Measurements from ENCODE around the gene NPHP3. TPM values are rescaled to one million over a fixed set of nuclear protein-coding genes. Genes with fewer than 3 reads are reported as not detected.

The NPHP3 gene
- total and polyA plus RNA-seq, 2 of the 4 experiments (the other 2 are of a cell fraction): 19.9 to 21.3 TPM

DNA sequence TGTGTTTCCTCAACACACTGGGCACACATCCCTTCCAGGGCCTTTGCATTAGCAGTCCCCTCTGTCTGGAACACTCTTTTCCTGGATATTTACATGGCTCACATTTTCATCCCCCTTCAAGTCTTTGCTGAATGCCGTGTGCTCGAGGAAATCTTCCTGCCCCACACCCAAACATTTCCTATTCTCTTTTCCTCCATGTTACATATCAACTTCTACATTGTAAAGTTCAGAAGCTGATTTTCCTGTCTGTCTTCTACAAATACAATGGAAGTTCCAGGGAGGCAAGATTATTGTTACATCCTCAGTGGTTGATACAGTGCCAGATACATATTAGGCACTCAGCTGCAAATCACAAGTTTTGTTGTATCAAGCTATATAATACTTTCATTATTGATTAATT is 66.7 kb downstream of the NPHP3 start:
- Histone ChIP-seq H3K9ac (ENCODE audit: low read depth, low read length) (no peak overlapping the region), H4K5ac (ENCODE audit: low read depth, low read length) (no peak overlapping the region), H3K4me3 (ENCODE audit: insufficient read depth, low read depth, low read length) (no peak overlapping the region), H4K91ac (ENCODE audit: insufficient read depth, low read depth, low read length) (no peak overlapping the region), H2AFZ (replicated peaks; ENCODE audit: low read length, poor library complexity) (no peak overlapping the region), H2AK9ac (replicated peaks; ENCODE audit: low read depth, low read length, poor library complexity) (no peak overlapping the region), H4K20me1 (ENCODE audit: insufficient read depth, low read length) (no peaks in the 10 kb centered on the region), H3K56ac (ENCODE audit: extremely low read depth, insufficient read depth, low read length) (no peak overlapping the region), H2BK15ac (ENCODE audit: low read depth, low read length) (no peak overlapping the region), H3K9me1 (ENCODE audit: insufficient read depth, low read length) (0 out of 2 replicates have a peak, but pooled peaks cover 5% of the 10 kb centered on the region), H3K14ac (replicated peaks; ENCODE audit: low read depth, low read length) (no peak overlapping the region), H4K8ac (ENCODE audit: low read depth in 2 of 2, low read length in 2 of 2) (no peak overlapping the region), H3K27me3 (ENCODE audit: control insufficient read depth, insufficient read depth, low read length) (no peaks in the 10 kb centered on the region), H3K36me3 (ENCODE audit: control insufficient read depth, insufficient read depth, low read length) (peaks cover 2% of the 10 kb centered on the region), H2AK5ac (ENCODE audit: low read depth, low read length) (no peak overlapping the region), H2BK20ac (ENCODE audit: low read depth, low read length) (no peak overlapping the region), H3K18ac (ENCODE audit: low read depth, low read length) (no peak overlapping the region), H3K23ac (ENCODE audit: low read depth, low read length) (0 out of 2 replicates have a peak overlapping the region, but pooled peaks have one; percentile 10), H3K9me3 (ENCODE audit: control insufficient read depth, insufficient read depth, low read length) (no peaks in the 10 kb centered on the region), H3K79me1 (ENCODE audit: low read depth in 1 of 2, low read length in 2 of 2) (peaks cover 11 to 34% of the 10 kb centered on the region in 2 experiments), H3K4me2 (ENCODE audit: low read depth, low read length) (no peak overlapping the region), H3K4ac (ENCODE audit: low read depth, low read length) (no peak overlapping the region), H3K27ac (ENCODE audit: insufficient read depth, low read length) (no peak overlapping the region), H2BK120ac (ENCODE audit: low read depth, low read length) (no peak overlapping the region), H2BK5ac (ENCODE audit: low read depth, low read length, poor library complexity, severe bottlenecking) (no peak overlapping the region), H3K4me1 (ENCODE audit: control insufficient read depth, insufficient read depth, low read length) (peaks cover 3% of the 10 kb centered on the region; the same call in 1 of the 2 replicates)
- ATAC-seq (ENCODE audit: low read depth): no peak
- BruUV-seq (replicated peaks): no TSS peak
- no peak for DNase-seq
- TF ChIP-seq POLR2A (IDR thresholded peaks at IDR 0.05; ENCODE audit: low read depth, low read length) (no peak), SMC3 (IDR thresholded peaks at IDR 0.05; ENCODE audit: low read depth, low read length) (no peak), RFX5 (IDR thresholded peaks at IDR 0.05; ENCODE audit: low read depth, low read length) (no peak), MAFK (IDR thresholded peaks at IDR 0.05; ENCODE audit: low read depth, low read length) (no peak), CEBPB (IDR thresholded peaks at IDR 0.05; ENCODE audit: low read depth, low read length) (no peak), BHLHE40 (IDR thresholded peaks at IDR 0.05; ENCODE audit: low read depth, low read length) (no peak), CHD1 (IDR thresholded peaks at IDR 0.05; ENCODE audit: low read depth, low read length) (no peak), RAD21 (IDR thresholded peaks at IDR 0.05; ENCODE audit: low read length) (no peak), MXI1 (IDR thresholded peaks at IDR 0.05; ENCODE audit: borderline replicate concordance, low read depth, low read length) (no peak), RCOR1 (IDR thresholded peaks at IDR 0.05; ENCODE audit: insufficient replicate concordance, low read length) (no peak), NFE2L2 (IDR thresholded peaks at IDR 0.05; ENCODE audit: low read depth, low read length) (no peak), MAZ (IDR thresholded peaks at IDR 0.05; ENCODE audit: borderline replicate concordance, low read depth, low read length) (no peak), FOS (IDR thresholded peaks at IDR 0.05; ENCODE audit: low read depth, low read length) (no peak)
- TF ChIP-seq, protein P1, sequence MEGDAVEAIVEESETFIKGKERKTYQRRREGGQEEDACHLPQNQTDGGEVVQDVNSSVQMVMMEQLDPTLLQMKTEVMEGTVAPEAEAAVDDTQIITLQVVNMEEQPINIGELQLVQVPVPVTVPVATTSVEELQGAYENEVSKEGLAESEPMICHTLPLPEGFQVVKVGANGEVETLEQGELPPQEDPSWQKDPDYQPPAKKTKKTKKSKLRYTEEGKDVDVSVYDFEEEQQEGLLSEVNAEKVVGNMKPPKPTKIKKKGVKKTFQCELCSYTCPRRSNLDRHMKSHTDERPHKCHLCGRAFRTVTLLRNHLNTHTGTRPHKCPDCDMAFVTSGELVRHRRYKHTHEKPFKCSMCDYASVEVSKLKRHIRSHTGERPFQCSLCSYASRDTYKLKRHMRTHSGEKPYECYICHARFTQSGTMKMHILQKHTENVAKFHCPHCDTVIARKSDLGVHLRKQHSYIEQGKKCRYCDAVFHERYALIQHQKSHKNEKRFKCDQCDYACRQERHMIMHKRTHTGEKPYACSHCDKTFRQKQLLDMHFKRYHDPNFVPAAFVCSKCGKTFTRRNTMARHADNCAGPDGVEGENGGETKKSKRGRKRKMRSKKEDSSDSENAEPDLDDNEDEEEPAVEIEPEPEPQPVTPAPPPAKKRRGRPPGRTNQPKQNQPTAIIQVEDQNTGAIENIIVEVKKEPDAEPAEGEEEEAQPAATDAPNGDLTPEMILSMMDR (conservative IDR thresholded peaks at IDR 0.05; ENCODE audit: low read depth, low read length): no peak
- TF ChIP-seq, protein P2, sequence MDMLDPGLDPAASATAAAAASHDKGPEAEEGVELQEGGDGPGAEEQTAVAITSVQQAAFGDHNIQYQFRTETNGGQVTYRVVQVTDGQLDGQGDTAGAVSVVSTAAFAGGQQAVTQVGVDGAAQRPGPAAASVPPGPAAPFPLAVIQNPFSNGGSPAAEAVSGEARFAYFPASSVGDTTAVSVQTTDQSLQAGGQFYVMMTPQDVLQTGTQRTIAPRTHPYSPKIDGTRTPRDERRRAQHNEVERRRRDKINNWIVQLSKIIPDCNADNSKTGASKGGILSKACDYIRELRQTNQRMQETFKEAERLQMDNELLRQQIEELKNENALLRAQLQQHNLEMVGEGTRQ (IDR thresholded peaks at IDR 0.05; ENCODE audit: low read depth, low read length): no peak
- no CpG with 5 or more reads among the region's 2 CpGs for WGBS, 2 experiments (ENCODE audit: extremely low coverage in 2 of 2, insufficient read length in 1 of 2)
- ChIA-PET POLR2A (ENCODE audit: unreplicated experiment) (no interaction called here), CTCF (no interaction called here)
- intact Hi-C loops (cut with micrococcal nuclease) (loop anchor here (5.0 kb wide), 1 partner anchor 118 kb away; no protein-coding TSS in a partner anchor), dilution Hi-C loops (cut with HindIII; ENCODE audit: low sequenced_read_pairs, unreplicated experiment) (no loop called here), in situ Hi-C loops (cut with MboI; ENCODE audit: low sequenced_read_pairs) (no loop called here)
